Dermis microvascular lymphatic vessel endothelial cell (primary cell): Measurements from ENCODE around the gene TMTC1. TPM values are rescaled to one million over a fixed set of nuclear protein-coding genes. Genes with fewer than 3 reads are reported as not detected.

Experiments
- DNase-seq, 2 donors: peaks; one replicate each; pipeline versions ENCODE4 v3.0.0 to v3.0.0-alpha.2; 2010; ENCODE audit warnings: low read depth in 2 of 2
- total RNA-seq: library from RNA; depleted of rRNA; stranded (reverse); fragments of >200 nt; gene quantifications from 2 replicates; pipeline ENCODE4 v1.2.1, GENCODE V29; 2014

Gene TMTC1
- total RNA-seq, 1 donor from 2014 or later = 0.77 TPM

DNA sequence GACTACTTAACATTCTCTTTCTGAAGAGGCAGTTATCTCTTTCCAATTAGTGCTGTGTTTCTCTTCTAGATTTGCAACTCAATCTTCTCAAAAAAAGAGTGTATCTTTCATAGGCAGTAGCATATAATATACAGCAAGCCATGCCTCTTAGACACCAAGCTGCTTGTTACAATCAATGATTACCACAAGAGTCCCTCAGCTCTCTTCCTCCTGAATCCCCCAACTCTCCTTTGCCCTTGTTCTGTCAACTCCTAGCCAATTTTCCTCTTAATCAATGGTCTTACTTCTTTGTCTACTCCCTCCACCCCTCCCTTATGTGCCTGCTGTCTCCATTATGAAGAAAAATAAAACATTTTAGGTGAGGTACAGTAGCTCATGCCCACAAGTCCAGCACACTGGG lies 2.6 kb downstream of the TMTC1 start:
- no peak for DNase-seq

DNA sequence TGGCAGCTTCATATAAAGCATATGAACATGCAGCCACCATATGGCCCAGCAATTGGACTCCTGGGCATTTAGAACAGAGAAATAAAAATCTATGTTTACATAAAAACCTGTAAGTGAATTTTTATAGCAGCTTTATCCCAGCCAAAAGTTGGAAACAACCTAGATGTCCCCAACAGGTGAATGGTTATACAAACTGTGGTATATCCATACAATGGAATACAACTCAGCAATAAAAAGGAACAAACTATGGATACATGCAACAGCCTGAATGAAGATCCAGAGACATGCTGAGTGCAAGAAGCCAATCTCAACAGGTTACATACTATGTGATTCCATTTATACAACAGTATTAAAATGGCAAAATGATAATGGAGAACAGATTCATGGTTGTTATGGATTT lies 3.7 kb downstream of the TMTC1 start:
- DNase-seq = no peak

DNA sequence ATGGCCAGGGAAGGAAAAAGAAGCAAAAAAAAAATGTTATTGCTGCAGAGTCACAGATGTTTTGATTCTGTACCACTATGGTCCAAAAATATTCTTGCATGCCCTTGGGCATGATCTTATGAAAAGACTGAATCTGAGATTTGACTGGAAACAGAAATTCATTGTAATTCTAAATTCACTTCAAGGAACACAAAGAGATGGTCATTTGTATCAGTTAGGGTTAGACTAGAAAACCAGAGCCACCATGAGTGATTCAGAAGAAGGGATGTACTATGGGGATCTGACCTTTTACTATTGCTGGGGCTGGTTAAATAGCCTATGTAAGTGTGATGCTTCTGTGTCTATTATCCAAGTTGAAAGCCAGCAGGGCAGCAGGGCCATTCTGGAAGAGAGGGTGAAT lies 5.2 kb downstream of the TMTC1 start:
- no peak for DNase-seq

DNA sequence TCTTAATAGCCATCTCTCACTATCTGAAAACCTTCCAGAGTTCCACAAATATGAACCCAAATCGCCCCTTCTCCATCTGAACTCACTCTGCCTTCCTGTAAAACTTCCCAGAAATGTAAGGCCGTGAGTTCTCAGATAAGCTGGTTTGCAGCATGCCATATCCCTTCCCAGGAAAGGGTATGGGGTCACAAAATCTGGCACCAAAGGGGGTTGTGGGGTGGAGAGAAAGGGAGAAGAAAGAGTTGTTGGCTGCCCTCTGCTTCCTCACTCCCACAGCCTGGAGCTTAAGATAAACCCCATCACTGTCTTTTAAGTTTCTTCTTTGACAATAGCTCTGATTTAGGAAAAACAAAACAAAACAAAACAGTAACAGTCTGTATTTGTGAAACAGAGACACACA lies 10.7 kb downstream of the TMTC1 start:
- no peak for DNase-seq

DNA sequence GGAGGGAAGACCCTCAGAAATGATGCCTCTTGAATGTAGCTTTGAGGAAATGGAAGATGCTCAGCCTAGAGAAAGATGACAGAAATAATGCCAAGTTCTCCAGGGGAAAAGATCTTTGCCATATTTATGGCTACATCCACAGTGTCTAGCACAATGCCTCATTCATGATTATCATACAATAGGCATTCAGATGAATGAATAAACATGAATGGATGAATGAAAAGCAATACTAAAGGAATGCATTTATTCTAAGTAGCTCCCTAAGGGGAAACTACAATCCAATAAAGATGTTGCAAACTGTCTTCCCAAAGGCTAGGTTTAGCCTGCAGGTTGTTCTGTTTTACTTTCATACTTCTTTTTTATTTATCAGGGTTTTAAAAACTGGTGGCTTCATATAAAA lies 12.0 kb downstream of the TMTC1 start:
- no peak for DNase-seq

DNA sequence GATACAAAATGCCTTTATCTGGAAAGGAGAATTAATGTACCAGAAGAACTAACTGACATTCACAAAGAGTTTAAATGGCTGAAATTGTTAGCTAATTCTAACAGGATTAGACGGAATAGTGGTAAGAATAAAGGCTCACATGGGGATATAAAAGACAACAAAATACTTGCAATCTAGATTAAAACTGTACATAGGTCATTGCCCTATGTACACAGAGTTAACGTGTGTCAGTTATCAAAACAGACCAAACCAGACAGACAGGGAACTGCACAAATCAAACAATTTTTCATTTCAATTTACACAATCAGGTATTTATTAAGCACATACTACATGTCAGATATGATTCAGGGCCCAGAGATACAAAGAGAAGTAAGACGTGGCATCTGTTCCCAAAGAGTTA lies 12.6 kb downstream of the TMTC1 start:
- DNase-seq = no peak

DNA sequence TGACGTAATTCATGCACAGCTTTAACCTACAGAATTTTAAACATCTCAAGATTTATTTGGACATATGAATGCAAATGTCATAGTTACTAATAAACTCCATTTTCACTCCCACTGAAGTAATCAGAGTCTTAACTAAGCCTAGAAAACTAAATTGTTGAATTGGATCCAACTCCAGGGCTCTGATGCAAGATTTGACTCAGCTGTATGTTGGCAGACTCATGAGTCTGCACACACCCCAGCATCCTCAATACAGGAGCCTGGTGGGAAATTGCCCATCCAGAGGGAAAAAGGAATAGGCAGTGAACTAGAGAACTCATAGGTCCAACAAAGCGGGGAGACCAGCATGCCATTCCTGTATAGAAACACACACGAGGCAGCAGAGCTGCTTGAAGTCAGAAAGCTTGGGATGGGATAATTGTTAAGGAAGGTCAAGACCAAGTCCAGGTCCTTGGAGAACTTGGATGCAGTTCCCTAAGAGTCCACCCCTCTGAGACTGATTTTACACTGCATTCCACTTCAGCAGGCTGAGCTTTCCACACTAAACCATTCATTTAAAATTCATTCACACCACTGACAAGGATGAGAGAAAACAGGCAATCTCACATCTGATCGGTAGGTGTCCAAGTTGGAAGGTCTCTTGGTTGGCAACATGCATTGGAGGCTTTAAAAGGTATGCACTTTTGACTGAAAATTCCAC lies 14.4 kb downstream of the TMTC1 start:
- DNase-seq = no peak

DNA sequence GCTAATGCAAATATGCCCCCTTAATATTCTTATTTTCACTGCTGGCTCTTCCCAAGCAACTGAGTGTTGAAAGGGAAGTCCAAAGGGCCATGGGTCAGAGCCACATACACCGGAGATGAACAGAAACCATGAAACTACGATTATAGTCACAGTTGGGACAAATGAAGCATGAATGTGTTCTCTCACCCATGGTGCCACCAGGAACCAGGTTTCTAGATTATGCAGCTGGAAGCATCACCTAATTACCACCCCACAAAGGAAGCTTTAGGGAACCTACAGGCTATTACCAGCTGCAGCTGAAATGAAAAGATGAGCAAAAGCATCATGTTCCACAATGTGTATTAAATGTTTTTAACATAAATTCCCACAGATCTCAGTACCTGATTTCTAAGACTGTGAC lies 15.4 kb downstream of the TMTC1 start:
- DNase-seq = no peak

DNA sequence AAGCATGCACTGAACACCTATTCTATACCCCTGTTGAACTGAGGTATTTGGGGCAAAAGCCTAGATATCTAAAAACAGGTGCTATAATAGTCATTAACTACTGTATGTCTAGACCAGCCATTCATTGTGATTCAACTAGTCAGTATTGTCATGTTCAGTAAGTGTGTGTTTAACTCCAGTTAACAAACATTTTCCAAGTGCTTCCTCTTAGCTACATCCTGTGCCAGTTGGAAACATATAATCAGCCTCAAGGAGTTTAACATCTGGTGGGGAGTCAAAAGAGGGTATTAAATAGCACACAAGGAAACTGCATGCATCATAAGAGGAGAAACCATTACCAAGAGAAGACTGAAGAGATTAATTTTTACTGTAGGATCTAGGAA lies 20.4 kb downstream of the TMTC1 start:
- peak in 1 of 2 donors; percentile 3 for DNase-seq

DNA sequence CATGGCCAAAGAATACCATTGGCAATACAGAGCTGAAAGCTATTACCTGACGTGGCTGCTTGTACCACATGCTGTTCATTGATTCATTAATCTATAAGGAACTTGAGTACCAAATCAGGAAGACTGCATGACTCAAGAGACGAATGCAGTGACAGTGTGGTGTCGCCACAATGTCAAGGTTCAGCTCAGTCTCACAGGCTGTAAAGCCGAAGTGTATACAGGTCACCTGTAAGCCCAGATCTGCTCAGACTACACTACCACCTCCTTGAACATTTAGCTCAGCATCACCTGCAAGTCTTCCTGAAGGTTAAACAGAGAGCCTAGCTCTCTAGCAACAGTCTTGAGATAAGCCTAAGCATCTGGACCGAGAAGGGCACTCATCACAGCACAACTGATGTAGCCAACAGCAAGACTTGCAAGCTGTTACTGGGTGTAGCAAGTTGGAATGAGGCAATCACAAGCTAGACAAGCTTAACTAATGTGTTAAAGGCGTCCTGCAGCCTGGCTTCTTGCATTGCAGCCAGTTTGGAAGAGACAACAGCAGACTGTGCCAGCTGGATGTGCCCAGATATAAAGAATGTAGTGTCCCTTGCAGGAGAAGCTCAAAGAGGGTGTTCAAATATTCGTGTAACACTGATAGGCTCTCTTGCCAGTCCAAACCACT lies 21.0 kb downstream of the TMTC1 start:
- no peak for DNase-seq

DNA sequence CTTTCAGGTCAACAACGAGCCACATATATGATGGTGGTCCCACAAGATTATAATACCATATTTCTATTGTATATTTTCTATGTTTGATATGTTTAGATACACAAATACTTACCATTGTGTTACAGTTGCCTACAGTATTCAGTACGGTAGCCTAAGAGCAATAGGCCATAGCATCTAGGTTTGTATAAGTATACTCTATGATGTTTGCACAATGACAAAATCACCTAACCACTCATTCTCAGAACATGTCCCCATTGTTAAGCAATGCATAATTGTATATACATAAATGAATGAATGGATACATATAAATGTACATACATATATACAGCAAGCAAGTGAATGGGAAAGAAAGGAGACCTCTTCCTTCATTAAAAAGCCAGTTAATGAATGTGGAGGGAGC lies 23.8 kb downstream of the TMTC1 start:
- no peak for DNase-seq

DNA sequence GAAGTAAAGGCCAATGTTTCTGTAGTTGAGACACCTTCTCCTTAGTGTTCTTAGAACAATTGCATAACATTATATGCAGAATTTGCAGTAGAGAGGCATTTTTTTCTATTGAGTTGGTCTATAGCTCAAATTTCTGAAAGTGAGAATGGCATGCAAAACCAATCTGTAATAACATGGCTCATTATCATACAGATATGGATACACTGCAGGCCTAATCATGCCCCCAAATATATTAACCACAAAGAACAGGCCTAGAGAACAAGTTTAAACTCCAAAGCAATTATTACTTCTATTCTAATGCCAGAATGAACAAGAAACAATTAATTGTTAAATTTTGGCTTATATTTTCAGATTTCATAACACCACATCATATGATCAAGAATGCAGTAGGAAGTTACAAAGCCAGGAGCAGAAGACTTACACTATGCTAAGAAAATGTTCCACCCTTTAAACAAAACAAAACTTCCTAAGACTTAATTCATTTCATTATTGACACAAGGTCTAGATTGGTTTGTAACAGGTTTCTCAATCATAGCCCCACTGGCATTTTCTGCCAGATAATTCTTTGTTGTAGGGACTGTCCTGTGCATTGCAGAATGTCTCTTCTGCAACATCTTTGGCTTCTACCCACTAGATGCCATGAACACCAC lies 26.9 kb downstream of the TMTC1 start:
- DNase-seq = no peak

DNA sequence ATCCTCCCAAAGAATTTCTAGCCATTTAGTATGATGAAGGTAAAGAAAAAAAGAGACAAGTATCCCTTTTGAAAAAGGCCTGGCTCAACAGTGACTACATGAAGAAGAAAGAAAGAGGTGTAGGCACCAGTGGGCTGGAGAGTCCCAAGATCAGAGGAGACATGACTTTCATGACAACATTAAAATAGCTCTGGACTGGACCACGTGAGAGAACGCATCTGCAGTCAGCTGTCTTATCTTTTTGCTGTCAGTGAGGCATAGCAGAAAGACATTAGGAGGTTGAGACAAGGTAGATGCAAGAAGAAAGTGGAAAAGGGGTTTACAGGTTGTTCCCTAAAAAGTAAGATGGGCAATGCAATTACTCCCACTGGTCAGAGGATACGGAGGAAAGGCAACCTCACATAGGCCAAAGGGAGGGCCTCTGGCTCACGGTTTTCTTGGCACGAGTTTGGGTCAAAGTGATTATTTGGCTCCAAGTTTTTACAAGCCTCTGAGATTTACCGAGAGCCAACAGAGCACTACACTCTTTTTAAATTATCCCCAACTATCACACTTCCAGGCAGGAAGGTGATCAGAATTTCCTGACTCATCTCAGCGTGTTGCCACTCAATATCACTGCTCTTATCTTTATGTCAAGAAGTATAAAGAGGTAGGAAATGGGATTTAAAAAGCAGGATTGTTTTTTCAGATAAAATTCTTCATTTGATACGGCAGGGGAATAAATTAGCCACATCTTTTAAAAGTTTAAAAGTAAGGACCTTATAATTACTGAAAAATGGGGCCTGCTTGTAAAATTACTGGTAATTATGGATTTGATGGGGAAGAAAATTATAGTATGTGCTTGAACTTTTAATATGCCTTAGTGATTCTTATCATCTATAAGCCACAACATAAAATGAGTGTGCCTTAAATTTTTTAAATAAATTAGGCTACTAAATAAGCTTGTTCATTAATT lies 29.2 kb downstream of the TMTC1 start:
- peak in 1 of 2 donors; percentile 4 for DNase-seq

DNA sequence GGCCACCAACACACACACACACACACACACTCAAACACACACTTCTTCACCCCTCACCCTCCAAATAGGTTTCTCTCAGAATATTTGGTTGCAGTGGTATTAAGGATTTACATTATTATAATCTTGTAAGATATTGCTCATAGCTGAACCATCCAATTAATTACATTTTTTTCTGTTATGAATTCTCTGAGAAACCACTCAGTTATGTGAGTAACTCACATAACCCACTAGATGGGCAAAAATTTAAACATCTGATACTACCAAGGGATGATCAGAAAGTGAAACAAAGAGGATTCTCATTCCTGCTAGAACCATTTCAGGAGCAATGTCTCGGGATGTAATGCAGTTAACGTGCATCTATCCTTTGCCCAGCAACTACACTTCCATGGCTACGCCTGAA lies 31.6 kb downstream of the TMTC1 start:
- DNase-seq = no peak

DNA sequence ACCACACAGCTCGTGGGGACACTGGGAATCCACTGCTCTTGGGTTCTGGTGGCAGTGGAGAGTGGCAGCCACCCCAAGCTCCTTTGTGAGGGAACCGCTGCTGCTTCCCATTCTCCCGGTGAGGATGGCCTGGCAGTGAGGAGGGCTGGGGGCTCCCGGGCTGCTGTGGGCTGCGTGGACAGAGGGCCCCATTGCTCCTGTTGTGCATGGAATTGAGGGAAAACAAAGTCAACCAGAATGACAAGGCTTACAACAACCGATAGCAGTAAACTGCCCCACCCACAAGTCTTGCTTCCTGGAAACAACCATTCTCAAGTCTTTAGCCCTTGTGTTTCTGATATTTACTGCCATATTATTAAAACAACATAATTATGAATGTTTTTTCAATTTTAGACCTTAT lies 32.1 kb downstream of the TMTC1 start:
- DNase-seq = no peak

DNA sequence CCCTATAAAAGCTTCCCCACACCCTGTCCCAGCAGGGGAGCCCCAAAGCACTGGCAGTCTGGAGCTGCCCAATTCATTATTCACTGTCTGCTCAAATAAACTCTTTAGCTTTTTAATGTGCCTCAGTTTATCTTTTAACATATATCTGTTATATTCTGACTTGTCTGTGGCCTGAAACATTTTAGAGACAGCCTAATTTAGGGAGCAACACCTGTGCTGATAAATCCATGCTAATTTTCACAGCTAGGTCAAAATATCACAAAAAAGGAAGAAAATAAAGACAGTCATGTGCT lies 32.9 kb downstream of the TMTC1 start:
- DNase-seq = no peak

DNA sequence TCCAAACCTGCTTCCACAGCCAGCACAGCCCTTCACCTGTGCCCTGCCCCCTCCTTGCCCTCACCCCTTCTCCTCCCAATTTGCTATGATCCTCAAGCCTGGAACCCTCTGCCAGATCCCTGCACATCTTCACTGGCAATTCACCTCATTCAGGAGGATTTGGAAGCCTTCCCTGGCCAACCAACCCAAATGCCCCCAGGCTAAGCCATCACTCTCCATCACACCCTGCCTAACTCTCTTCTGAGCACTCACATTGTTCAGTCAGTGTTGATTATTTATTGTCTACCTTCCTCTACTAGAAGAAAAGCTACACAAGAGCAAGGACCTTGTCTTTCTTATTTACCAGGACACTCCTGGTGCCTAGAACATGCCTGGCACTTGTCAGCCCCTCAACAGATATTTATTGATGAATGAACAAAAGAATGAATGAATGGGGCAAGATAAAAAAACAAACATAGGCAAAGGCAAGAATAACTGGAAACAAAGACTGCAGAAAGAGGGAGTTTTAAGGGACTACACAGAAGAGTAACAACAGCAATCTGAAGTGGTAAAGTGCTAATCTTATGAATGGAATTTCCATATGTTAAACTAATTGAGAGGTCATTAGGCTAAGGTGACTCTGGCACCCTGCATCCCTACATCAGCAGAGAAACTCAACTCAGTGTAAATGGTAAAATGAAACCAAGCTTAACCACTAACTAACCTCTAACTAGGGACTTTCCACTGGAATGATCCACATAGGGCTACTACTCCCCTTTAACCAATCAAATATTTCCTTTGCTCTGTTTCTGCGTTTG lies 33.4 kb downstream of the TMTC1 start:
- no peak for DNase-seq

DNA sequence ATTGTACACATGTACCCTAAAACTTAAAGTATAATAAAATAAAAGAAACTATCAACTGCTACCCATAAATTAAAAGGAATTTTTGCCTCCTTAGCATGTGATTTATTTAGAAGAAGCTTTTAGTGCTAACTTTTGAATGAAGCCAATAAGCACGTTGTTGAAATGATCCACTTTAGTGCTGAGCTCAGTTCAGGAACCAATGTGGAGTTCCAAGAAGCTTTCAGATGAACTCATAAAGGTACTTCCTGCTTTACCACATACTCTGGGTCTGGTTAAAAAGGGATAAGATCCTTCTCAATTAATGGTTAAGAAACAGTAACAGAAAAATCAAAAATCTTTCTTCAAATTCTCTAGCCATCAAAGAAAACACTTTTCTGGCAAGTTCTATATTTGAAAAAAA lies 39.4 kb downstream of the TMTC1 start:
- no peak for DNase-seq

DNA sequence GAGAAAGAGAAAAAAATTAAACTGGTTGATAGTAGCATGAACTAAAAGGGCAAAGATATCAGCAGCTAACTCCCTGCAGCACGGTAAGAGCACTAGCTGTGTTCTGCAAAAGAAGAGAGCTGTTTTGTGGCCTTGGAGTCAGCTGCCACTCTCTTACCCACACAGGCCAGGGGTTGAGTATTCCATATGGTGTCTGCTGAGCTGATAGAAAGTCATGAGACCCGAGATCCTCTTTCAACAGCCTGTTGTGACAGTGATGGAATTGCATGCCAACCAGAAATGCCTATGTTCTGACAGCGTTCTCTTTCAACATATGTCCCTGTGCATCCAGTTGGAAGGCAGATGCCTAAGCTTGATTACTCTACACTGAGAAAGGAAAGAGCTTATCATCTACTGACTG lies 39.9 kb downstream of the TMTC1 start:
- peak in 1 of 2 donors; percentile 50 for DNase-seq

DNA sequence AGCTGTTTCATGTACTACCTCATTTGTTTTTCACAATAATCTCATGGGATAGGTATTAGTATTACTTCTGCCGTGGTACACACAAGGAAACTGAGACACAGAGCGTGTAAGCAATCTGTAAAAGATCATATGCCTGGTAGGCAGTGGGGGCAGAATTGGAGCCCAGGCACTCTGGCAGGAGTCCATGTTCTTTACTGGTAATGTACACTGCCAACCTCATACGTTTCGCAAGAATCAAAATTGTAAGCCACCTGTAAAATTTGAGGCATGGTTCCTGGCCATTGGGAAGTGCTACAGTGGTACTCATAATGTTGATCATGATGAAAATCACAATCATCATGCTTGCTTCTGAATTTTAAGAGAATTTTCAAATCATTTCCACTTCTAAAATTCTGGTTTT lies 40.7 kb downstream of the TMTC1 start:
- DNase-seq = no peak

DNA sequence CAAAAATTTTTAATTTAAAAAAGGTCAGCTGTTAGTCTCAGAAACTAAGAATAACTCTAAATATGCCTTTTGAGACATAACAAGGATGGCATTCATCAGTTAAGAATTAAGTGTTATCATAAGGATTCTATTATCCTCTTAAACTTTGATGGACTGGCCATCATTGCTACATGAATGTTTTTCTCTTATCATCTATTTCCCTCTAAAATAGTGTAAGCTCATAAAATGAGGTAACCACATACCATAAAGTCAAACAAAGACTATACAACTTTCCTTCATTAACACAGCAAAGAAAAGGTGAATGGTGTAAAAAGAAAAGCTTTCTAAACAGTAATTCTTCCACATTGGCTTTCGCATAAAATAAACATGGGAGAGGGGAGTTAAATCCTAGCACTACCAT lies 41.1 kb downstream of the TMTC1 start:
- DNase-seq = no peak
